ENCODE results near the gene CCR6.
"Not testable (repeated sequence)": the region's sequence is repeated elsewhere in the genome, so short reads cannot be mapped to it uniquely, and the experiment has no call there.

CCR6 gene

DNA sequence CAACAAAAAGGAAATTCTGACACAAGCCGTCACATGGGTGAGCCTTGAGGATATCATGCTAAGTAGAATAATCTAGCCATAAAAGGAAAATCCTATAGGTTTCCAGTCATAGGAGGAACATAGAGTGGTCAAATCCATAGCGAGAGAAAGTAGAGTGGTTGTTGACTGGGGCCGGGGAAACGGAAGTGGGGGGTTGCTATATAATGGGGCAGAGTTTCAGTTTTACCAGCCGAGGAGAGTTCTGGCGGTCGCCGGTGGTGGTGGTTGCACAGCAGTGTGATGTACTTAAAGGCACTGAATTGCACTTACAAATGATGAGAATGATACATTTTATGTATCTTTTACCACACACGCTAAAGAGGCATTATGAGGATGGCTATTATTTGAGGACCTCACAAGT is 30.0 kb downstream of the CCR6 start:
- no peak overlapping the region for H3K9ac ChIP-seq (ENCODE audit: low read depth, low read length)

GRCh38 chr6:167153521-167153959 is 30.6 kb downstream of the CCR6 start:
- Histone ChIP-seq H3K9ac (ENCODE audit: low read depth, low read length) (no peak overlapping the region), H3K27me3 (ENCODE audit: control insufficient read depth, insufficient read depth, low read length) (no peaks in the 10 kb centered on the region)

More for the DNA sequence above, 30.0 kb downstream of the CCR6 start:
- H3K4me3 ChIP-seq (ENCODE audit: low read depth, low read length), result no peak overlapping the region
- H3K9me3 ChIP-seq (ENCODE audit: control insufficient read depth, insufficient read depth, low read length), result no peaks in the 10 kb centered on the region
- peaks cover 11% of the 10 kb centered on the region for H3K4me1 ChIP-seq (ENCODE audit: control insufficient read depth, insufficient read depth, low read length)
- no peaks in the 10 kb centered on the region for H3K36me3 ChIP-seq (ENCODE audit: control insufficient read depth, insufficient read depth, low read length)
- peaks cover 1% of the 10 kb centered on the region for H3K27me3 ChIP-seq (ENCODE audit: control insufficient read depth, insufficient read depth, low read length)

GRCh38 chr6:167154291-167154690 is 31.4 kb downstream of the CCR6 start:
- Histone ChIP-seq H3K9ac (ENCODE audit: low read depth, low read length) (no peak overlapping the region), H3K36me3 (ENCODE audit: control insufficient read depth, insufficient read depth, low read length) (no peaks in the 10 kb centered on the region), H3K4me1 (ENCODE audit: control insufficient read depth, insufficient read depth, low read length) (peaks cover 8% of the 10 kb centered on the region), H3K9me3 (ENCODE audit: control insufficient read depth, insufficient read depth, low read length) (no peaks in the 10 kb centered on the region), H3K4me3 (ENCODE audit: low read depth, low read length) (no peak overlapping the region), H3K27me3 (ENCODE audit: control insufficient read depth, insufficient read depth, low read length) (no peaks in the 10 kb centered on the region)

More at GRCh38 chr6:167153521-167153959, 30.6 kb downstream of the CCR6 start:
- Histone ChIP-seq H3K9me3 (ENCODE audit: control insufficient read depth, insufficient read depth, low read length) (no peaks in the 10 kb centered on the region), H3K4me1 (ENCODE audit: control insufficient read depth, insufficient read depth, low read length) (peaks cover 8% of the 10 kb centered on the region), H3K36me3 (ENCODE audit: control insufficient read depth, insufficient read depth, low read length) (no peaks in the 10 kb centered on the region), H3K4me3 (ENCODE audit: low read depth, low read length) (no peak overlapping the region)

GRCh38 chr6:167154895-167155294 is 32.0 kb downstream of the CCR6 start:
- Histone ChIP-seq H3K9me3 (ENCODE audit: control insufficient read depth, insufficient read depth, low read length) (no peaks in the 10 kb centered on the region), H3K36me3 (ENCODE audit: control insufficient read depth, insufficient read depth, low read length) (no peaks in the 10 kb centered on the region), H3K9ac (ENCODE audit: low read depth, low read length) (no peak overlapping the region), H3K4me1 (ENCODE audit: control insufficient read depth, insufficient read depth, low read length) (peaks cover 8% of the 10 kb centered on the region), H3K4me3 (ENCODE audit: low read depth, low read length) (no peak overlapping the region), H3K27me3 (ENCODE audit: control insufficient read depth, insufficient read depth, low read length) (no peaks in the 10 kb centered on the region)

GRCh38 chr6:167157414-167157813 is 34.5 kb downstream of the CCR6 start:
- H3K9me3 ChIP-seq (ENCODE audit: control insufficient read depth, insufficient read depth, low read length), result no peaks in the 10 kb centered on the region
- no peak overlapping the region for H3K9ac ChIP-seq (ENCODE audit: low read depth, low read length)
- no peaks in the 10 kb centered on the region for H3K27me3 ChIP-seq (ENCODE audit: control insufficient read depth, insufficient read depth, low read length)
- no peaks in the 10 kb centered on the region for H3K36me3 ChIP-seq (ENCODE audit: control insufficient read depth, insufficient read depth, low read length)
- no peak overlapping the region for H3K4me3 ChIP-seq (ENCODE audit: low read depth, low read length)
- peaks cover 1% of the 10 kb centered on the region for H3K4me1 ChIP-seq (ENCODE audit: control insufficient read depth, insufficient read depth, low read length)

- H3K9ac ChIP-seq (ENCODE audit: low read depth, low read length), result no peak within 1 kb of the TSS
- peaks cover 6% of the 10 kb centered on the region for H3K4me1 ChIP-seq (ENCODE audit: control insufficient read depth, insufficient read depth, low read length)
- H3K4me3 ChIP-seq (ENCODE audit: low read depth, low read length), result no peak within 1 kb of the TSS
- H3K36me3 ChIP-seq (ENCODE audit: control insufficient read depth, insufficient read depth, low read length), result no peaks in the 10 kb centered on the region
- H3K27me3 ChIP-seq (ENCODE audit: control insufficient read depth, insufficient read depth, low read length), result no peaks in the 10 kb centered on the region
- H3K9me3 ChIP-seq (ENCODE audit: control insufficient read depth, insufficient read depth, low read length), result no peaks in the 10 kb centered on the region
These were observed 35.0 kb downstream of the CCR6 start, which contains the start of gene GPR31 for GRCh38 chr6:167157863-167158262. Gene GPR31 (minus strand): TSS chr6:167157980. CDS start chr6:167157831, 149 bp downstream.

- H3K36me3 ChIP-seq (ENCODE audit: control insufficient read depth, insufficient read depth, low read length), result no peaks in the 10 kb centered on the region
- no peaks in the 10 kb centered on the region for H3K9me3 ChIP-seq (ENCODE audit: control insufficient read depth, insufficient read depth, low read length)
- no peaks in the 10 kb centered on the region for H3K27me3 ChIP-seq (ENCODE audit: control insufficient read depth, insufficient read depth, low read length)
- no peak overlapping the region for H3K4me3 ChIP-seq (ENCODE audit: low read depth, low read length)
- no peak overlapping the region for H3K9ac ChIP-seq (ENCODE audit: low read depth, low read length)
- peaks cover 16% of the 10 kb centered on the region for H3K4me1 ChIP-seq (ENCODE audit: control insufficient read depth, insufficient read depth, low read length)
These were observed 39.1 kb downstream of the CCR6 start for GRCh38 chr6:167161851-167162467.

DNA sequence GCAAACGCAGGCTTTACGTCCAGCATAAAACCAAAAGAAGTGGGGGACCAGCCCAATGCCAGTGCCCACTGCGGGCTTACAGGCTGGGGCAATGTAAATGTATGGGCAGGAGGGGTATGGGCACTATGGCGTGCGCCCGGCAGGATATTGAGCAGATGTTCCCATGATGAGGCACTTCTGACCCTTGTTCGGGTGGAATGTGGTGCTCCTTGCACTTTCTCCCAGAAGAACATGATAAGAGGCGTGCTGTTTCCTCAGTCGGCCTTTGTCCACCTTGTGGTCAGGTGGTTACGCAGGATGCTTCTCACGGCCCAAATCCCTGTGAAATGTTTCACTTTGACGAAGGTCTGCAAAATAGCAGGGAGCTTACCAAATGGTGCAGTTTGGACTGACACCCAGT is 39.7 kb downstream of the CCR6 start:
- Histone ChIP-seq H3K36me3 (ENCODE audit: control insufficient read depth, insufficient read depth, low read length) (no peaks in the 10 kb centered on the region), H3K4me1 (ENCODE audit: control insufficient read depth, insufficient read depth, low read length) (peaks cover 16% of the 10 kb centered on the region), H3K27me3 (ENCODE audit: control insufficient read depth, insufficient read depth, low read length) (no peaks in the 10 kb centered on the region), H3K9me3 (ENCODE audit: control insufficient read depth, insufficient read depth, low read length) (no peaks in the 10 kb centered on the region), H3K9ac (ENCODE audit: low read depth, low read length) (no peak overlapping the region), H3K4me3 (ENCODE audit: low read depth, low read length) (no peak overlapping the region)

DNA sequence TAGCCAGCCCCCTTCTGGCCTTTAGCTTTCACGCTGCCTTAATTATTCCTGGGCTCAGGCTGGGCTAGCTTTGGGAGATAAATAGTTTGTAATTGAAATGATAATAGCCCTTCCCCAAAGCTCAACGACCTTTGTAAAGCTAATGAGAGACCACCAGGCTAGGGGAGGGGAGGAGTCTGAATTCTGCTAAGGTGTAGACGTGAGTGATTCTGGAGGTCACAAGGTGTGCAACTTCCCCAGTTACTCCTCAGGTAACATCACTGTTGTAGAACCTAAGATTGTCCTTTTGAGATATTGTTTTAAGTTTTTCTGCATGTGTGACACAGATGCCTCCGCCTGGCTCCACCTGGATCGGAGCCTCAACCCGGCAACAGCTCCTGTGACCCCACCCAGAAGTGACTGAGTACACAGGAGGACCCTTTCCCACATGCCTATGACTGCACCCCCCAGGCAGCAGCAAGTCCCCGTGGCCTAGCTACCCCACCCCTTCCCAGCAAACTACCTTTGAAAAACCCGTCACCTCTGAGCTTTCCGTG is 40.6 kb downstream of the CCR6 start:
- peak overlapping the region; percentile 58 for H3K9ac ChIP-seq (ENCODE audit: low read depth, low read length)
- H3K36me3 ChIP-seq (ENCODE audit: control insufficient read depth, insufficient read depth, low read length), result no peaks in the 10 kb centered on the region
- H3K4me3 ChIP-seq (ENCODE audit: low read depth, low read length), result peak overlapping the region; percentile 18
- no peaks in the 10 kb centered on the region for H3K27me3 ChIP-seq (ENCODE audit: control insufficient read depth, insufficient read depth, low read length)
- H3K4me1 ChIP-seq (ENCODE audit: control insufficient read depth, insufficient read depth, low read length), result peaks cover 16% of the 10 kb centered on the region
- H3K9me3 ChIP-seq (ENCODE audit: control insufficient read depth, insufficient read depth, low read length), result no peaks in the 10 kb centered on the region

- no peaks in the 10 kb centered on the region for H3K27me3 ChIP-seq (ENCODE audit: control insufficient read depth, insufficient read depth, low read length)
- no peaks in the 10 kb centered on the region for H3K9me3 ChIP-seq (ENCODE audit: control insufficient read depth, insufficient read depth, low read length)
- no peaks in the 10 kb centered on the region for H3K36me3 ChIP-seq (ENCODE audit: control insufficient read depth, insufficient read depth, low read length)
- H3K4me1 ChIP-seq (ENCODE audit: control insufficient read depth, insufficient read depth, low read length), result peaks cover 16% of the 10 kb centered on the region
- no peak overlapping the region for H3K4me3 ChIP-seq (ENCODE audit: low read depth, low read length)
- H3K9ac ChIP-seq (ENCODE audit: low read depth, low read length), result no peak overlapping the region
These were observed 41.4 kb downstream of the CCR6 start for GRCh38 chr6:167164261-167164660.

GRCh38 chr6:167165858-167166471 is 43.1 kb downstream of the CCR6 start:
- Histone ChIP-seq H3K4me3 (ENCODE audit: low read depth, low read length) (no peak overlapping the region), H3K36me3 (ENCODE audit: control insufficient read depth, insufficient read depth, low read length) (no peaks in the 10 kb centered on the region), H3K9me3 (ENCODE audit: control insufficient read depth, insufficient read depth, low read length) (no peaks in the 10 kb centered on the region), H3K27me3 (ENCODE audit: control insufficient read depth, insufficient read depth, low read length) (no peaks in the 10 kb centered on the region), H3K4me1 (ENCODE audit: control insufficient read depth, insufficient read depth, low read length) (peaks cover 16% of the 10 kb centered on the region), H3K9ac (ENCODE audit: low read depth, low read length) (no peak overlapping the region)

GRCh38 chr6:167167699-167168098 is 44.8 kb downstream of the CCR6 start:
- H3K27me3 ChIP-seq (ENCODE audit: control insufficient read depth, insufficient read depth, low read length); H3K9ac ChIP-seq (ENCODE audit: low read depth, low read length): not testable (repeated sequence)

More at GRCh38 chr6:167167699-167168098, 44.8 kb downstream of the CCR6 start:
- peaks cover 12% of the 10 kb centered on the region for H3K4me1 ChIP-seq (ENCODE audit: control insufficient read depth, insufficient read depth, low read length)
- H3K4me3 ChIP-seq (ENCODE audit: low read depth, low read length); H3K36me3 ChIP-seq (ENCODE audit: control insufficient read depth, insufficient read depth, low read length); H3K9me3 ChIP-seq (ENCODE audit: control insufficient read depth, insufficient read depth, low read length): not testable (repeated sequence)
